Gastroesophageal sphincter (tissue), 3 donors: Measurements from ENCODE around the gene TAF15.

Source experiments
- EP300 ChIP-seq: sonication (generic); formaldehyde crosslinking; IDR thresholded peaks from one replicate; pipeline ENCODE4 v1.6.1; 2017; ENCODE audit warnings: antibody characterized with exemption, mild to moderate bottlenecking
- POLR2A ChIP-seq, 2 donors: fragments of 450-650 bp; IDR thresholded peaks; one replicate each; pipeline ENCODE4 v1.6.1; 2017; ENCODE audit warnings: antibody characterized with exemption in 2 of 2, mild to moderate bottlenecking in 2 of 2, moderate library complexity in 1 of 2
- POLR2AphosphoS5 ChIP-seq: sonication (generic); formaldehyde crosslinking; IDR thresholded peaks from one replicate; pipeline ENCODE4 v1.6.1; 2017; ENCODE audit warnings: antibody characterized with exemption
- TF ChIP-seq, protein P1 (sequence below), 4 experiments: fragments of 200-600 bp in 2 of 4; fragments of 450-650 bp in 2 of 4; sonication (generic) in 1 of 4; IDR thresholded peaks; one replicate each; pipeline ENCODE4 v1.5.1; 2017 to 2019; ENCODE audit warnings: antibody characterized with exemption in 4 of 4, mild to moderate bottlenecking in 2 of 4, moderate library complexity in 2 of 4

DNA sequence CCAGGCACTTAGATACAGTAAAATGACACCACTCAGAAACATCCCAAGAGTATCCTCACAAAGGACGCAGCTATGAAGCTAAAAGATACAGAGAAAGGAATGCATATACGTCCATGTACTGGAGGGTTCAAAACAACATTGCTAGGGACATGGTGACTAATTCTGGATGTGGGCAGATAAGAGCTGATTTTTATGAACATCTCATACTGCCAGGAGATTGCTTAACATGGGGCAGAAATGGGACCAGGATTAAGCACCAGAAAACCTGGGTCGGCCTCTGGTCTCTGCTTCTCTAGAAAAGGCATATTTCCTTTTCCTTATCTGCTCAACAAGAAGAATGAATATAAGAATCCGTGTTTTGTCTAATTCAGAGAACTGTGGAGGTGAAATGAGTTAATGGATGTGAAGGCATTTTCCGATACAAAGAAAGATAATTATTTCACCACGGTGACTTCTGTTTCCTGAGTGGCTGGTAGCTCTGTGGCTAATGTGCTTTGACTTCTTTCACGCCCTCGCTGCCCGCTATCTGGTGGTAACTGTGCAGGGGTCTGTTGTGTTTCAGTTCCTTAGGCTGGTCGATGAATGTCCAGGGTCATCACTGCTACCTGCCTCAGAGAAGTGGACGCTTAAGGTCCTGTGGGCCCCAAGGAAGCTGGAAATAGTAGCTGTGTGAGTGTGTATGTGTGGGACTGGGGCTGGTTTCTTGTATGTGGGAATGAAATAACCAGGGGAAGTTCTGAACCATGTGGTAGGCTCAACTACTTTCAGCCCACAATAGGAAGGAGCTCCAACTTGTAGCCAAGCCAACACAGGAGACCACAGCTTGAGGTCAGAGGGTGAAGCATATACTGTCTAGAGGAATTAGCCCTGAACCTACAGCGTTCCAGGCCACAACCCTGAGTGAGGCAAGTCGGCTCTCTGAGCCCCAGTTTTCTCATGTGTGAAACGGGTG, 86.6 kb downstream of the TAF15 start:
- TF ChIP-seq, protein P1, sequence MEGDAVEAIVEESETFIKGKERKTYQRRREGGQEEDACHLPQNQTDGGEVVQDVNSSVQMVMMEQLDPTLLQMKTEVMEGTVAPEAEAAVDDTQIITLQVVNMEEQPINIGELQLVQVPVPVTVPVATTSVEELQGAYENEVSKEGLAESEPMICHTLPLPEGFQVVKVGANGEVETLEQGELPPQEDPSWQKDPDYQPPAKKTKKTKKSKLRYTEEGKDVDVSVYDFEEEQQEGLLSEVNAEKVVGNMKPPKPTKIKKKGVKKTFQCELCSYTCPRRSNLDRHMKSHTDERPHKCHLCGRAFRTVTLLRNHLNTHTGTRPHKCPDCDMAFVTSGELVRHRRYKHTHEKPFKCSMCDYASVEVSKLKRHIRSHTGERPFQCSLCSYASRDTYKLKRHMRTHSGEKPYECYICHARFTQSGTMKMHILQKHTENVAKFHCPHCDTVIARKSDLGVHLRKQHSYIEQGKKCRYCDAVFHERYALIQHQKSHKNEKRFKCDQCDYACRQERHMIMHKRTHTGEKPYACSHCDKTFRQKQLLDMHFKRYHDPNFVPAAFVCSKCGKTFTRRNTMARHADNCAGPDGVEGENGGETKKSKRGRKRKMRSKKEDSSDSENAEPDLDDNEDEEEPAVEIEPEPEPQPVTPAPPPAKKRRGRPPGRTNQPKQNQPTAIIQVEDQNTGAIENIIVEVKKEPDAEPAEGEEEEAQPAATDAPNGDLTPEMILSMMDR (IDR thresholded peaks at IDR 0.05) = no peak
- TF ChIP-seq POLR2A (IDR thresholded peaks at IDR 0.05) = no peak
- TF ChIP-seq POLR2AphosphoS5 = no peak
- TF ChIP-seq EP300 = no peak
